Heart left ventricle (tissue), 16 donors: Measurements from ENCODE around the gene IPO5. TPM values are rescaled to one million over a fixed set of nuclear protein-coding genes. Genes with fewer than 3 reads are reported as not detected.
"Not testable (repeated sequence)": the region's sequence is repeated elsewhere in the genome, so short reads cannot be mapped to it uniquely, and the experiment has no call there.

Experiments used
- ATAC-seq, 4 donors: fragments of 200-7000 bp; cut with Tn5 transposase; one replicate each; pipeline ENCODE4 v1.9.1; 2020 to 2022; ENCODE audit warnings: moderate library complexity in 4 of 4, mild to moderate bottlenecking in 3 of 4, moderate number of reproducible peaks in 1 of 4
- DNase-seq, 5 donors: peaks; one replicate each; pipeline ENCODE4 v3.0.0-alpha.2; 2020
- H3K27ac ChIP-seq, 12 donors: fragments of 200-600 bp; sonication (generic) in 4 of 12; one replicate each; pipeline versions ENCODE4 v1.5.0 to v1.8.0; 2016 to 2022; ENCODE audit warnings: mild to moderate bottlenecking in 2 of 12
- H3K27me3 ChIP-seq, 9 donors: fragments of 200-600 bp; sonication (generic) in 2 of 9; one replicate each; pipeline versions ENCODE4 v1.5.1 to v1.8.0; 2016 to 2022; ENCODE audit warnings: mild to moderate bottlenecking in 3 of 9
- H3K36me3 ChIP-seq, 9 donors: fragments of 200-600 bp; sonication (generic) in 2 of 9; one replicate each; pipeline versions ENCODE4 v1.5.0 to v1.8.0; 2018 to 2022; ENCODE audit warnings: mild to moderate bottlenecking in 2 of 9
- H3K4me1 ChIP-seq, 12 donors: fragments of 200-600 bp; sonication (generic) in 4 of 12; one replicate each; pipeline versions ENCODE4 v1.5.0 to v1.8.0; 2016 to 2022; ENCODE audit warnings: mild to moderate bottlenecking in 3 of 12
- H3K4me3 ChIP-seq, 12 donors: fragments of 200-600 bp; sonication (generic) in 4 of 12; one replicate each; pipeline versions ENCODE4 v1.5.0 to v1.8.0; 2017 to 2022; ENCODE audit warnings: mild to moderate bottlenecking in 9 of 12, moderate library complexity in 4 of 12
- H3K9me3 ChIP-seq, 12 donors: fragments of 200-600 bp; sonication (generic) in 4 of 12; one replicate each; pipeline versions ENCODE4 v1.5.0 to v1.8.0; 2016 to 2022; ENCODE audit warnings: mild to moderate bottlenecking in 1 of 12
- POLR2A ChIP-seq, 2 donors: fragments of 450-650 bp; IDR thresholded peaks; one replicate each; pipeline ENCODE4 v1.6.1; 2017; ENCODE audit warnings: antibody characterized with exemption in 2 of 2, mild to moderate bottlenecking in 2 of 2, moderate library complexity in 2 of 2
- WGBS, 4 donors: extraction: QIAGEN DNeasy Blood & Tissue Kit in 2 of 4; methylation state at CpG; one replicate each; pipeline versions ENCODE4 v1.1.5 to v1.1.7; 2013 to 2018; 5-methylcytosine and 5-hydroxymethylcytosine counted together
- intact Hi-C, 10 donors: fragments of 100-400 bp; cut with DNase I; formaldehyde crosslinking; loops; one replicate each; pipeline versions ENCODE4 v1.11.1 to v1.14.2; 2022
- polyA plus RNA-seq, 2 donors: library from polyadenylated mRNA; stranded (reverse); fragments of 200-250 nt; gene quantifications; one replicate each; pipeline ENCODE4 v1.2.3, GENCODE V29; 2013
- total RNA-seq, 9 donors: library from RNA; depleted of rRNA in 2 of 9; stranded (reverse); fragments of >200 nt in 2 of 9; fragmentation: NEBNext Ultra II Directional in 3 of 9; extraction: Animal tissue kit (Norgen Biotek cat#: 25700) in 3 of 9; gene quantifications; one replicate each; pipeline versions ENCODE4 v1.1.0 to v1.2.4, GENCODE V29; 2016 to 2023
- TF ChIP-seq, protein P1 (sequence below), 12 donors: fragments of 200-600 bp; sonication (generic) in 4 of 12; IDR thresholded peaks; one replicate each; pipeline versions ENCODE4 v1.5.0 to v1.8.0; 2018 to 2022; ENCODE audit warnings: antibody characterized with exemption in 12 of 12, mild to moderate bottlenecking in 5 of 12
- donor health status: ischemic (EF 13 %, LVEDD 7.1; RV severe dilation, severe dysfunction).
- donor health status: healthy with polysubstance abuse.
- donor health status: DM: no; HTN: yes; CAD: no.
- donor health status: DM: no; HTN: no; CAD: no.
- donor health status: ischemic (EF 25% LVEDD 6.9; RV normal size, moderate dysfunction).
- donor health status: ischemic (EF 25% LVEDD 5.7; RV mildly dilated, moderate dysfunction).
- donor health status: healthy.
- donor health status: DM: yes; HTN: yes; CAD: no.
- donor health status: ischemic (EF 35%, LVEDD 5.7; RV mildly dilated, moderate dysfunction).
- donor health status: nonischemic (EF 11% LVEDD 7.7; RV severe dilation, severe dysfunction).
- donor health status: DM: yes; HTN: yes; CAD: no.
- donor health status: PGD.
- donor health status: ischemic (EF 29% LVEDD 5.4; RV normal size, mild dysfunction).
- donor health status: nonischemic (EF 23%, LVEDD 6.1; RV moderate dilation, normal function).

The IPO5 gene
- total and polyA plus RNA-seq, 11 donors = 18.4 to 219 (median 111) TPM

DNA sequence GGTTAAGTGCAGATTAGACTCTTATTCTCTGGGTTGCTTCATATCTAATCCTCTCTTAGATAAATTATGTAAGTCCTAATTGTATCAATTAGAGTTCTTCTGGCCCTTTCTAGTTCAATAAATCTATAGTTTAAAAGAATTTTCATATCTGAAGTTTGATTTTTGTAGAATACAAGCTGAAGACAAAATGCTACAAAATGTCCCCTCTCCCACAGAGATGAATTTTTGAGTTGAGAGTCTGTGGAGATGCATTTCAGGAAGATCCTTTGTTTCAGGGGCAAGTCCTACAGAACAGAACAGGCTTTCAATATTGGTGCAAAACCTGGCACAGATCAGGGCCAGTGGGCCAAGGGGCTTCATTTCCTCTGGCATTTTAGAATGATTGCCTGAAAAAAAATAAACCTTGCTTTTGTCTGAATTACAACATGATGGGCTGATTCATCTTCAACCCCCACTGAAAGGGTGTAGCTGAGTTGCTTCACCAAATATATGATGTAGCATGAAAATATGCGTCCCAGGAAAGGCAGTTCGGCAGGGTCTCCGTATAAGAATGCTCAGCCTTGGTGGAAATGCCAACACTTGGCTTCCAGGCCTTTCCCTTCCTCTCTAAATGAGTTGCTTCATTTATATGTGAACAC is 6.4 kb upstream of the IPO5 start:
- DNase-seq (no peak), ATAC-seq (no peak)
- intact Hi-C loops = no loop called here
- TF ChIP-seq, protein P1, sequence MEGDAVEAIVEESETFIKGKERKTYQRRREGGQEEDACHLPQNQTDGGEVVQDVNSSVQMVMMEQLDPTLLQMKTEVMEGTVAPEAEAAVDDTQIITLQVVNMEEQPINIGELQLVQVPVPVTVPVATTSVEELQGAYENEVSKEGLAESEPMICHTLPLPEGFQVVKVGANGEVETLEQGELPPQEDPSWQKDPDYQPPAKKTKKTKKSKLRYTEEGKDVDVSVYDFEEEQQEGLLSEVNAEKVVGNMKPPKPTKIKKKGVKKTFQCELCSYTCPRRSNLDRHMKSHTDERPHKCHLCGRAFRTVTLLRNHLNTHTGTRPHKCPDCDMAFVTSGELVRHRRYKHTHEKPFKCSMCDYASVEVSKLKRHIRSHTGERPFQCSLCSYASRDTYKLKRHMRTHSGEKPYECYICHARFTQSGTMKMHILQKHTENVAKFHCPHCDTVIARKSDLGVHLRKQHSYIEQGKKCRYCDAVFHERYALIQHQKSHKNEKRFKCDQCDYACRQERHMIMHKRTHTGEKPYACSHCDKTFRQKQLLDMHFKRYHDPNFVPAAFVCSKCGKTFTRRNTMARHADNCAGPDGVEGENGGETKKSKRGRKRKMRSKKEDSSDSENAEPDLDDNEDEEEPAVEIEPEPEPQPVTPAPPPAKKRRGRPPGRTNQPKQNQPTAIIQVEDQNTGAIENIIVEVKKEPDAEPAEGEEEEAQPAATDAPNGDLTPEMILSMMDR (IDR thresholded peaks at IDR 0.05) = no peak
- no peak for TF ChIP-seq POLR2A (IDR thresholded peaks at IDR 0.05)
- Histone ChIP-seq H3K9me3 (no peaks in the 10 kb centered on the region), H3K36me3 (no peaks in the 10 kb centered on the region), H3K4me1 (no peaks in the 10 kb centered on the region), H3K4me3 (no peak overlapping the region), H3K27ac (no peak overlapping the region), H3K27me3 (no peaks in the 10 kb centered on the region)
- WGBS, 4 donors = 87 to 92% (median 90%) methylated on average over 3 of the region's 3 CpGs

GRCh38 chr13:97948041-97948440 is 5.4 kb upstream of the IPO5 start:
- Histone ChIP-seq H3K4me1 (no peaks in the 10 kb centered on the region), H3K4me3 (no peak overlapping the region), H3K36me3 (no peaks in the 10 kb centered on the region), H3K27me3 (no peaks in the 10 kb centered on the region), H3K27ac (no peak overlapping the region), H3K9me3 (no peaks in the 10 kb centered on the region)
- intact Hi-C loops = no loop called here
- no peak for ATAC-seq
- no peak for DNase-seq
- whole genome bisulfite sequencing, 4 donors = 93 to 98% (median 96%) methylated on average over 3 of the region's 3 CpGs
- TF ChIP-seq, protein P1 (IDR thresholded peaks at IDR 0.05) = no peak
- no peak for TF ChIP-seq POLR2A (IDR thresholded peaks at IDR 0.05)

- intact Hi-C loops = not testable (repeated sequence)
Observed at GRCh38 chr13:97949316-97949715, 4.2 kb upstream of the IPO5 start.

GRCh38 chr13:97951376-97951775 is 2.1 kb upstream of the IPO5 start:
- 84 to 89% (median 88%) methylated on average over 4 of the region's 4 CpGs for WGBS, 4 donors
- ATAC-seq = no peak

More at GRCh38 chr13:97949316-97949715, 4.2 kb upstream of the IPO5 start:
- not testable (repeated sequence) for DNase-seq, H3K36me3 ChIP-seq, H3K4me1 ChIP-seq, ATAC-seq, H3K27me3 ChIP-seq, H3K4me3 ChIP-seq, H3K9me3 ChIP-seq, H3K27ac ChIP-seq
- 89 to 94% (median 92%) methylated on average over 5 of the region's 5 CpGs for WGBS, 4 donors

DNA sequence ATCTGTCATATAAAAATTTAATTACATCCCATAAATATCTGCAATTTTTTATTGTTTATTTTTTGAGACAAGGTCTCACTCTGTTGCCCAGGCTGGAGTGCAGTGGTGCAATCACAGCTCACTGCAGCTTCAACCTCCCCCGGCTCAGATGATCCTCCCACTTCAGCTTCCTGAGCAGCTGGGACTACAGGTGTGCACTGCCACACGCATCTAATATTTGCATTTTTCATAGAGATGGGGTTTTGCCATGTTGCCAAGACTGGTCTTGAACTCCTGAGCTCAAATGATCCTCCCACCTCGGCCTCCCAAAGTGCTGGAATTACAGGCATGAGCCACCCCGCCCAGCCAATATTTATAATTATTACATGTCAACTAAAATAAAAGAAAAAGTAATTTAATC is 644 bp upstream of the IPO5 start:
- H3K4me3 ChIP-seq, intact Hi-C loops, H3K36me3 ChIP-seq, H3K27ac ChIP-seq, H3K27me3 ChIP-seq, H3K4me1 ChIP-seq, DNase-seq, H3K9me3 ChIP-seq, ATAC-seq: not testable (repeated sequence)
- 80 to 83% (median 81%) methylated on average over 4 of the region's 4 CpGs for WGBS, 4 donors

More at GRCh38 chr13:97951376-97951775, 2.1 kb upstream of the IPO5 start:
- no peaks in the 10 kb centered on the region for H3K36me3 ChIP-seq
- no peak for DNase-seq
- H3K4me3 ChIP-seq = no peak overlapping the region
- intact Hi-C loops = no loop called here
- no peaks in the 10 kb centered on the region for H3K4me1 ChIP-seq
- TF ChIP-seq, protein P1 (IDR thresholded peaks at IDR 0.05) = no peak
- TF ChIP-seq POLR2A (IDR thresholded peaks at IDR 0.05) = no peak
- no peaks in the 10 kb centered on the region for H3K27me3 ChIP-seq
- H3K9me3 ChIP-seq = no peaks in the 10 kb centered on the region
- no peak overlapping the region for H3K27ac ChIP-seq
